ENCODE results near the gene COA1.
"Not testable (repeated sequence)": the region's sequence is repeated elsewhere in the genome, so short reads cannot be mapped to it uniquely, and the experiment has no call there.

COA1 gene

DNA sequence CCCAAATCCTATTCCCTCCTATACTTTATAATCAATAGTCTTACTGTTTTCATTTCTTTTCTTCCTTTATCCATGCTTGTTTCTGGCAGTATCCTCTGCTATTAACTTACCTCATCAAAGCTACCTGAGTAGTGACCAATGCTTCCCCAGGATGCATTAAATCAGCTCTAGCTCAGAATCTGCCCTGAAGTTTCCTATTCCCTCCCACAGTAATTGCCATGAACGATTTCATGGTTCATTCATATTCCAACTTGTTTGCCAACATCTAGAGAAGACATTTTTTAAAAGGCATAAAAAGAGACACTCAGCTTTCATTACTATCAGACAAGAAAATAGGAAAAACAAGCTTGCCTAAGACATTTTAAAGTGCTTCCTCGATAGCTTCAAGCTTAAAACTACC is 42.3 kb downstream of the COA1 start:
- no peak for DNase-seq

DNA sequence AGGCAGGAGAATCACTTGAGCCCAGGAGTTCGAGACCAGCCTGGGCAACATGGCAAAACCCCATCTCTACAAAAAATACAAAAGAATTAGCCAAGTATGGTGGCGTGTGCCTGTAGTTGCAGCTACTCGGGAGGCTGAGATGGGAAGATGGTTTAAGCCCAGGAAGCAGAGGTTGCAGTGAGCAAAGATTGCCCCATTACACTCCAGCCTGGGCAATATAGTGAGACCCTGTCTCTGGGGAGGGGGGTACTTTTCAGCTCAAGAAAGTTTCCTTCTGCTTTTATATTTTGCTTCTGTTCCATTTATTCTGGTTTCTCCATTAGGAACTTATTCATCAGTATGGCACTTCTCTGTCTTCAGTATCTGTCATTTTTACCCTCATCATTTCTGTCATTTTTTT is 48.6 kb downstream of the COA1 start:
- no peak for DNase-seq

DNA sequence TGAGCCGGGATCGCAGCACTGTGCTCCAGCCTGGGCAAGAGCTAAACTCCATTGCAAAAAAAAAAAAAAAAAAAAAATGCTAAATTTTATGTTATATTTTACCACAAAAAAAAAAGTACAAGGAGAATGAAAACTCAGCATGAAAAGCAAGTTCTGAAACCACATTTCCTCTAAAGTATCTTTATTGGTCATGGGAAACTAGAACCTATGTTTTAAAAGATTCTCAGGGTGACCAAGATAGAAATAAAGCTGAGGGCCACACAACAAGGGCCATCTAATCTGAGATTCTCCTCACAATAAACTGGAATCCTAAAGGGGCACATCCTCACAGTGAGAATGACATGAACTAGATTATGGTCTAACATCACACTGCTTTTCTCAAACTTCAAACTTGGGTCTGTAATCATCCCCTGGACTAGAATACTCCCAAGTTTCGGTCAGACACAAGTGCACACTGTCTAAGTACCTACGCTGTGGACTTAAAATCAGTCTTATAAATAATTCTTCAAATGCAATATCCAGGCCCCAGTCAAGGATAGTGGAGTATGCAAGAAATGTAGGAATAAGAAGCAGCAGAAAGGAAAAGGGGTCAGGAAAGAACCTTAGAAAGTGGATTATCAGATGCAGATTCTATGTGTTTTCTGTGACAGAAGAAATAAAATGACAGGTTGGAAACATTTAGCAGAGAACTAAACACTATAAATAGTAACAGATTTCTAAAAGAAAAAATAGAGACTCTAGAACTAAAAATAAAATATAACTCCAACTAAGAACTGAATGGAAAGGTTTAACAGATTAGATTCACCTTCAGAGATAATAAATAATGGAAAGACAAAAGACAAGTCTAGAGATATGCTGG is 49.9 kb downstream of the COA1 start:
- no peak for DNase-seq

DNA sequence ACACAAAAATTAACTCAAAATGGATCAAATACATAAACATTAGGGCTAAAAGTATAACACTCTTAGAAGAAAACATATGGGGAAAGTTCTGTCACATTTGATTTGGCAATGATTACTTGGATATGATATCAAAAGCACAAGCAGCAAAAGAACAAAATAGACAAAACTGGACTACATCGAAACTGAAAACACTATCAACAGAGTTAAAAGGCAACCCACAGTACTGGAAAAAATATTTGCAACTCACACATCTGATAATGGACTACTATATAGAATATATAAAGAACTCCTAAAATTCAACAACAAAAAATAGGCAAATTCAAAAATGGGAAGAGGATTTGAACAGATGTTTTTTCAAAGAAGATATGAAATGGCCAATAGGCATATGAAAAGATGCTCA is 51.0 kb downstream of the COA1 start:
- DNase-seq = no peak

DNA sequence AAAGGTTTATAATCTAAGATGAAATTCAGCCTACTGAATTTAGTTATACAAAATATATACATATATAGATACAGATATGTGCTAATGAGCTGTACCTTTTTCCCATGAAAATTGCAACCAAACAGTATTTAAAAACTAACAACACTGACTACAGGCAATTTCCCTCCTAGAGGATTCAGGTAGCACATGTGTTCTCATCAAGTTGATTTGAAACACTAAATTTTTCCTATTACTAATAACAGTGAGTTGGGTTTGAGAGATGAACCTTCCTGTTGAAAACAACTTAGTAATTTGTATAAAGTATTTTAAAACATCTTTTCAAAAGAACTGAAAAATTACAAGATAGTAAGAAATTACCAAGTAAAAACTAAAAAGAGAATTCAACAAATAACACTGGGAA is 51.5 kb downstream of the COA1 start:
- no peak for DNase-seq

DNA sequence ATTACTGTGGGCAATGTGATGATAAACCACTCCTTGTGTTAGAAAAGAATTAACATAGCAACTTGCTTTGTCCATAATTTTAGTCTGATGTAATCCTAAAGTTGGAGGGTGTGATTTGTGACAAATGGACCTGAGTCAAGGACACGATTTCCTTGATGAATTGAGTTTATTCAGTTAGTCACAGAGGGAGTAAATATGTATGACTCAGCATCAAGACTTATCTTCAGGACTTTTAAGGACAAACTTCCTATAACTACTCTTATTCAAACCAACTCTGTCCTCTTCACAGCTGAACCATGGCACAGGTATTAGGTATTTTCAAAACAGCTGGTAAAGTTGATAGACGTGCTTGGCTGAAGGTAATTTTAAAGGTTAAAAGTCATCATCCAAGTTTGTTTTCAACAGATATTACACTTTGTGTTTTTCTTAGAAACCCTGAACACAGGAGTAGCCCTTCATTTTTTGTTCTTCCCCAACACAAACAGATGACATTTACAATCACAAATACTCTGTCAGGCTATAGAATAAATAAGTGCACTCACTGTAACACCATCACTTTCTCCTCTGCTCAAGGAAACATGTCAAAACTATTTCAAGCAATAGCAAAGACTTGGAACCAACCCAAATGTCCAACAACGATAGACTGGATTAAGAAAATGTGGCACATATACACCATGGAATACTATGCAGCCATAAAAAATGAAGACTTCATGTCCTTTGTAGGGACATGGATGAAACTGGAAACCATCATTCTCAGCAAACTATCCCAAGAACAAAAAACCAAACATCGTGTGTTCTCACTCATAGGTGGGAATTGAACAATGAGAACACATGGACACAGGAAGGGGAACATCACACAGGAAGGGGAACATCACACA is 54.5 kb downstream of the COA1 start:
- no peak for DNase-seq

DNA sequence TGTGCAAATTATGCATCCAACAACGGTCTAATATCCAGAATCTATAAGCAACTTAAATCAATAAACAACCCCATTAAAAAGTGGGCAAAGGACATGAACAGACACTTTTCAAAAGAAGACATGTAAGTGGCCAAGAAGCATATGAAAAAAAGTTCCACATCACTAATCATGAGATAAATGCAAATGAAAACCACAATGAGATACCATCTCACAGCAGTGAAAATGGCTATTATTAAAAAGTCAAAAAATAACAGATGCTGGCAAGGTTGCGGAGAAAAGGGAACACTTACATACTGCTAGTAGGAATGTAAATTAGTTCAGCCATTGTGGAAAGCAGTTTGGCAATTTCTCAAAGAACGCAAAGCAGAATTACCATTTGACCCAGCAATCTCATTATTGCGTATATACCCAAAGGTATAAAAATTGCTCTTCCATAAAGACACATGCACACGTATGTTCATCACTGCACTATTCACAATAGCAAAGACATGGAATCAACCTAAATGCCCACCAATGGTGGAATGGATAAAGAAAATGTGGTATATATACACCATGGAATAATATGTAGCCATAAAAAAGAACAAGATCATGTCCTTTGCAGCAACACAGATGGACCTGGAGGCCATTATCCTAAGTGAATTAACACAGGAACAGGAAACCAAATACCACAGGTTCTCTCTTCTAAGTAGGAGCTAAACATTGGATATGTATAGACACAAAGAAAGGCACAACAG is 55.9 kb downstream of the COA1 start:
- not testable (repeated sequence) for DNase-seq

DNA sequence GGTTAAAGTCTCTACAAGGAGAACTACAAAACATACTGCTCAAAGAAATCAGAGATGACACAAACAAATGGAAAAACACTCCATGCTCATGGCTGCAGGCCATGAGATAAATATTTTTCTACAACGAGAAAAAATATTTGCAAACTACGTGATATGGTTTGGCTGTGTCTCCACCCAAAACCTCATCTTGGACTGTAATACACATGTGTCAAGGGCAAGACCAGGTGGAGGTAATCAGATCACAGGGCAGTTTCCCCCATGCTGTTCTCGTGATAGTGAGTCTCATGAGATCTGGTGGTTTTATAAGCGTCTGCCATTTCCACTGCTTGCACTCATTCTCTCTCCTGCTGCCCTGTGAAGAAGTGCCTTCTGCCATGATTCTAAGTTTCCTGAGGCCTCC is 57.8 kb downstream of the COA1 start:
- no peak for DNase-seq

DNA sequence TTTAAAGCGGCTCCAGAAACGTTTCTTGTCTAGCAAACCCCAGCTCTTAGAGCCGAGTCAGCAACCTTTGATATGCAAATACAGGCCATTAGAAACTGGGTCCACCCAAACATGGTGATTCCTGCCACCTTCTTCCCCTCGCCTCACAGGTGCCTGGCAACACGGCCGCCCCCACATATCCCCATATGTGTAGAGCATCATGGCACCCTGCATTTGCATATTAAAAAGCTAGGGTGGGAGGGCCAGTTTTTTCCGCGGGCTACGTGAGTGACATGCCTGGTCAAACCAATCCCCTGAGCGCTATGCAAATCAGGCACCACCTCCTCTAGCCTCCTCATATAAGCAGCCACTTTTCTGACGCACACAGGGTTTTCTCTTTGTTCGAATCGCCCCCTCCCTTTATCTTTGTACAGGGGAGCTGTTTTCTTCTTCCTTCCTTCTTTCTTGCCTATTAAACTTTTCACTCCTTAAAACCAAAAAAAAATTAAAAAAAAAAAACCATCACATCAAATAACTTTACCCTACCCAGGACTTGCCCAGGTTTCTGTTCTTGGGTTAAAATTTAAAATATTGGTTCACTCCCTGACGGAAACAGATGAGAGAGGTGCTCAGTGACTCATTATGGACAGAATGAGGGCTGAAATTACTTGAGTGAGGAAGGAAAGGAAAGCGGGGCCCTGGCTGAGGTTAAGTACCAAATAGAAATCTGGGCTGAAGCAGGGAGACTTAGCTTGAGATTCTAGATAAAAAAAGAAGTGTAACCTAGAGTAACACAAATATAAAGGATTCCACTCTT is 59.8 kb downstream of the COA1 start:
- no peak for DNase-seq

DNA sequence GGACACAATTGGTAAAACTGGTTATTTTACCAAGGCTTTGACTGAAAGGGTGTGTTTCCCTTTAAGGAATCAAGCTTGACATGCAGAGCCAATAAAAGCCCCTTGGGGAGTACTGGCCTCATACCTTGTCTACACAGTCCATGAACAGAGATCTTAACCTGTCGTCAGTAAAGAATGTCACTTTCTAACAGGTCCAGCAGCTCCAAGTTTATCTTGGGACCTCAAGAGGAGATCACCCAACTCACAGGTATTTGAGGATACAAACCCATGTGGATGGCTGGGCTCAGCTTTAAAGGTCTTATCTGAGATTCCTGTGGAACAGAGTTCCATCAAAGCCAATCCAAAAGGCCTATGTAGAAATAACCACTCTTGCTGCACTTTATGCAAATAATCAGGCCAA is 61.3 kb downstream of the COA1 start:
- DNase-seq = no peak

DNA sequence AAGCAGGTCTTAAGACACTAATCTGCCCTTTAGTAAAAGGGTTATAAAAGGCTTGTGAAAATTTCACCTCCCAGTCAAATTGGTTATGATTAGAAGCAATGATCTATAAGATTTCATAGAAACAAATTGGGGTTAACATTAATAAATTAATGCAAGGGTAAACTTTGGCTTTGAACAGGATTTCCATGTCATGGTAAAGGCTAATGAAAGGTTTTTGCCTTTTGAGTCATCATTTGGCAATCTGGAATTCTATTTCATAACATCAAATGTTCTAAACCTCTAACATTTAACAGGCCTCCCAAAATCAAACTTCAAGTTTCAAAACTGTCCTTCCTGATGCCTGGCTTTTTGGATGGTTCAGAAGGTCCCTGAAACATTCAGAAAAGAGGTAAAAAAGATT is 62.4 kb downstream of the COA1 start:
- no peak for DNase-seq

DNA sequence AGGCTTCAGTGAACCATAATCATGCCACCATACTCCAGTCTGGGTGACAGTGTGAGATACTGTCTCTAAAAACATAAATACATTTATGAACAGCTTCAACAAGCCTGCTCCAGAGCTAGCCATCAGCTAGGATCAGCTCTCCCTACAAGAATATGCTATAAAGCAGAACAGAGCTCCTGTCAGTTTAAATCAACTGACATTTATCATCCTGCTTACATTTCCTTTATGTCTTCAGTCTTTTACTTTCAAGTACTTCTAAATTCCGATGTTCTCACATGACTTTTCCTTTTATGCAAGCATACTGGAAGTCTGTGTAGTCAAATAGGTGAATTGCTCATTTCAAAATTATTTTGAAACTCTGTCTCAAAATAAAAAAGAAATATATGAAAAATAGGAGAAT is 64.6 kb downstream of the COA1 start:
- DNase-seq = no peak

DNA sequence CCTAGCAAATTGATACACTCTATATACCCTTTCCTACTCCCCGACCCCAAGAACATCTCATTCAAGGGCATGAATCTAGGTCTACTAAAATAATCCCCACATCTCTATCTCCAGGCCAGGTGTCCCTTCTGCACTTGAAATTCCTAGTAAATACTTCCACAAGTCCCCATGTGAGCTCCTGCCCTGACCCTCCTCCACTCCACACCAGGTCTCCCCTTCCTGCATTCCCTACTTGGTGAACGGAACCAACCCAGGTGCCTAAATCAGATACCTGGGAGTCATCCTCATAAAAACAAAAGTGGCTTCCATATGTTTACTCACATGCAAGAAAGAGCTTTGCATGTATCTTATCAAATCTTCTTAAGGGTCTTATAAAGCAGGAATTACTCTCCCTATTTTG is 69.2 kb downstream of the COA1 start:
- no peak for DNase-seq

DNA sequence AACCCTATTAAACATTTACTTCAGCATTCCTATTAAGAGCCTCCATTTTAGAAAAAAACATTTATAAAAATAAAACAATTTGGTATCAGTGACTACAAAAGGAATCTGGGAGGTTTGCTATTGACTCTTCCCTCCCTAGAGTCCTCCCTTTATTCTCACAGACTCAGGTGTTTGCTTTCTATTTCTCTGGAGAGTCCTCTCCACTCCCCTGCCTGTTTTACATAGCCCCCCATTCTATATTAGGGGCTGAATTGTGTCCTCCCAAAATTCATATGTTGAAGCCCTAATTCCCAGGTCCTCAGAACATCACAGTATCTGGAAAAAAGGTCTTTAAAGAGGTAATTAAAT is 69.8 kb downstream of the COA1 start:
- DNase-seq = no peak

DNA sequence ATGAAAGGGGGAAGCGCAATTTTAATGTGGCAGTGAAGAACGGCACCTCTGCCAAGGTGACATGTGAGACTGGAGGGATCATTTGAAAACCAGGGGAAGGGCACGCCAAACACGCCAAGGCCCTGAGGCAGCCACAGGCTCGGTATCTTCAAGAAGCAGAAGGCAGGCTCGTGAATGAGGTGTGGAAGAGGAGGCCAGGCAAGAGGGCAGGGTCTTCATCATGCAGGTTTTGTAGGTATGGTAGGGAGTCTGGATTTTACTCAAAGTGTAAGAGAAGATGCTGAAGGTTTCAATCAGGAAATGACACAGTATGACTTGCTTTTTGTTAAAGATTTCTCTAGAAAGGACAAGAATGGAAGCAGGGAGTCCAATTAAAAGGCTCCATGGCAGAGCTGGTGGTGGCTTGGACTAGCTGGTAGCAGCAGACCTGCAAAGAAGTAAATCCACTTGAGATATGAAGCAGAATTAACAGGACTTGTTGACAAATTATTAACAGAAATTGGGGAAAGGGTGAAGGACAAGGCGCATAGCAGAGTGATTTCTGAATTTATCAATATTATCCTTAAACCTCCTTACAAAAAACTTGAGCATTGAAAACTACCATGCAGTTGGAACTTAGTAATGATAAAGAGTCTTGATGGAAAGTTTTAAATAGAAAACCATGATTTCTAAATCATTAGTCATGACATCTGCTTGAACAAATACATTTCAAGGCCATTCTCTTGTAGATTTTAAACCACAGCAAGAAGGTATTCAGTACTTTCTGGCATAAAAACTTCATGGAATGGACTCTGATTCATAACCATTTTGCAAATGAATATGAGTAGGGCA is 70.4 kb downstream of the COA1 start:
- no peak for DNase-seq

DNA sequence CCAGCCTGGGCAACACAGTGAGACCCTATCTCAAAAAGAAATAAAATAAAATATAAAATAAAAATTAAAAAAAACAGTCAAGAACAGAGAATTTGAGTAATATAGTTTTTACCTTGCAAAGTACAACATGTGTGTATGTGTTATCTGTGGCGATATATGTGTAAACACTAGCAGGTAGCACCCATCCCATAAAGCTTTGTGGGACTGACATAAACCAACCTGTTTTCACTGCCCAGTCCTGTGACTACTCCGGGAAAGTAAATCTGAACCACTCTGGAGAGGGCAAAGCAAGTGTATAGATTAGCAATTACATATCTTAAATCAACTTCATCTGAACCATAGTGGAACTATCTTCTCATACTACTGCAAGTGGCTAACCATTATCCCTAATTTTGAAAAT is 72.3 kb downstream of the COA1 start:
- DNase-seq = no peak

DNA sequence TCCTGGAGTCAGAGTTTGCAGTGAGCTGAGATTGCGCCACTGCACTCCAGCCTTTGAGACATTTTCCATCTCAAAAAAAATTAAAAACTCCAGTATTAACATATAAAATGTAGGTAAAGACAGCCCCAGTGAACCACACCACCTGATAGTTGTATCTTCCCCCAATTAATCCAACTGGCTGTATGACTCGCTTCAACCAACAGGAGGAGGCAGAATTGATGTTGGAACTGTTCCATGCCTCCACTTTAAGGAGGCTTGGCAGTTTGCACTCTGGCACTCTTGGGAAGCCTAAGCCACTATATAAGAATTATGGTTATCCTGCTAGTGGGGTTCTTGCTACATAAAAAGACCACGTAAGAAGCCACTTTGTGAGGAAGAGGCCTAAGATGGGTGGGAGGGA is 73.7 kb downstream of the COA1 start:
- DNase-seq = no peak

DNA sequence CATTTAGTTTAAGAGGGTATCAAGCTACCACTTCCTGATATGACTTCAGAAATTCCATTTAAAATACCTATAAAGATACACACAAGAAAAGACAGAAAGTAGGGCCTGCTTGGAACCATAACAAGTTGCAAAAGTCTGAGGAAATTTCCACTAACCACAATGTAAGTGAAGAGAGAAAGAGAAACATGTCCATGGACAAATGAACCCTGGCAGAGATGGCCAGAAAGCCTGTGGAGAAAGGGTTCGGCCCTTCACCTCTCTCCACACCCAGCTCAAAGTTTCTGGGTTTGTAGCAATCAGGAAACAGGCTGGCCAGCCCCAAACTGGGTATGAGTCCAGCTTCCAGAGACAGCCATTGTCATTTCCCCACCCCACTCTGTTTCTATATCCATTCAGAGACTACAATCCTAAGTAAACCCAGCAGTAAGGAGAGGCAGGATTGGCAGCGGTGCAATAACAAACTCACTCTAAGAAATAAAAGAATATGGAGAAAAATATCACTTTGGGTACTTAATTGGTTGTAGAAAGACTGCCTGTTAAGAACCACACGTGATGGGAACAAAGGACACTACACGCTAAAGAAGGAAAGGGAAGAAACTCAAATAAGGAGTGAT is 75.3 kb downstream of the COA1 start:
- DNase-seq = no peak

DNA sequence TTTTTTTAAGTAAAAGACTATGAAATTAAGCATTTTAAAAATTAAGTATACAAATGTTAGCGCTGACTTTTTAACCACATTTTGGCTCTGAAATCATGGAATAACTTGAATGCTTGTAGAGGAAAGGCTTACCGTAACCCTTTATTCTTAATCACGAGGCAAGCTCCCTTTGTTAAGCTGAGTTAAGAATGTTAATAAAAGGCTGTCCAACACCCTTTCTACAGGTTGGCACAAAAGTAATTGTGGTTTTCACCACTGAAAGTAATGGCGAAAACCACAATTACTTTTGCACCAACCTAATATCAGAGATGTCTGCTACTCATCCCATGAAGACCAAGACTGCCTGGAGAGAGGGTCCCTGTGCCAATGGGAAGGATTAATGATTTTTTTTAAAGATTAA is 75.9 kb downstream of the COA1 start:
- DNase-seq = no peak

DNA sequence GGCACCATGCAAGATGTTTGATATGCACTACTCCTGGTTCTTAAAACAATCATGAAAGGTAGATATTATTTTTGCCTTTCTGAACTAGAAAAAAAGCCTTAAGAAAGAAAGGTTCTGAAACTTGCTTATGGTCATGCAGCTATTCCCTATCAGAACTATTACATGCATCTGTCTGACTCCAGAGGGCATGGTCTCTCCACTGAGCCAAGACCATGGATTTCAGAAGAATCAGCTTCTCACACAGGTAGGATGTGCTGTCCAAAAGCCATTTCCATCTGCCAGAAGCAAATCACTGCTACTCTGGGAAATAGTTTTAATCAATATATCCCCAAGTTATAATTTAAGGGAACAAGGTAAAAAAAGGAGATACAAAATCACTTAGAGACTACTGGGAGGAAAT is 77.0 kb downstream of the COA1 start:
- no peak for DNase-seq

DNA sequence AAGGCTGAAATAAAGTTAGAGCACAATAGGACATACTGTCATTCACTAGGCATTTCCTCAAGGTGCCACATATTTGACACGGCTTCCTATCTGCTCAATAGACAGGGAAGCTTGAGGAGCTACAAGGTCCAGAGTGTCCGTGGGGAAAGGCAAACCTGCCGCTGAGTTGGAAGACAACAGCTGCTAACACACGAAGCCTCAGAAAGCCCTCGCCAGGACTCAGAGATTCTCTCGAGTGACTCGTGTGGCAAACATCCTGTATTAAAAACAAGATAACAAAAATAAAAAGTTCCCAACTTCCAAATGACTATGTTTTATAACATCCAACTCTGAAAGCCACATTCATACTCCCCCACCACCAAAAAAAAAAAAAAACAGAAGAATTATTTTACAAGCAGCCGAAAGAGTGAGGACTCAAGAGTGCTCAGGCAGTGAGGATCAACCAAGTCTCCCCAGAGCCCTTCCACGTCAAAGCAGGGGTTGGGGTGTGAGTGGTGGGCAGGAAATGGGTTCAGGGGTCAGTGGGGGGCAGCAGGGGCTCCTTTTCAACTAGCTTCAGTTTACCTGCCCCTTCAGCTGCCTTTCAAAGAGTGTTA is 78.8 kb downstream of the COA1 start:
- DNase-seq = no peak

Measured in AML-193 (cell line).